SK-N-SH (cell line): ENCODE results near the gene ARHGEF3.

Experiments used
- CTCF ChIP-seq: fragments of 200-600 bp; sonication (generic); IDR thresholded peaks from 2 replicates; pipeline ENCODE4 v1.6.1; 2017; ENCODE audit warnings: antibody characterized with exemption, mild to moderate bottlenecking, moderate library complexity
- EP300 ChIP-seq, 2 experiments: IDR thresholded peaks; 2 replicates each; pipeline versions ENCODE4 v1.4.0 to v1.6.1; 2012; ENCODE audit warnings: borderline replicate concordance in 1 of 2, low read depth in 1 of 2, low read length in 1 of 2
- RCOR1 ChIP-seq: fragments of 150-350 bp; IDR thresholded peaks from 2 replicates; pipeline ENCODE4 v1.6.1; 2017; ENCODE audit warnings: antibody characterized with exemption, low read length
- SIN3A ChIP-seq: IDR thresholded peaks from 2 replicates; pipeline ENCODE4 v1.6.1; 2012; ENCODE audit warnings: low read depth, mild to moderate bottlenecking, low read length, moderate library complexity, borderline replicate concordance

- TF ChIP-seq CTCF = no peak
- no peak for TF ChIP-seq SIN3A
- no peak for TF ChIP-seq EP300 (IDR thresholded peaks at IDR 0.05; ENCODE audit: borderline replicate concordance in 1 of 2, low read depth in 1 of 2, low read length in 1 of 2)
- no peak for TF ChIP-seq RCOR1
Measured at GRCh38 chr3:56781762-56782161, 20.0 kb downstream of the ARHGEF3 start.
